Measurements from ENCODE around the gene ZNF518A. TPM values are rescaled to one million over a fixed set of nuclear protein-coding genes. Genes with fewer than 3 reads are reported as not detected.
"Not testable (repeated sequence)": the region's sequence is repeated elsewhere in the genome, so short reads cannot be mapped to it uniquely, and the experiment has no call there.

The ZNF518A gene
- total and polyA plus RNA-seq, 8 donors = 2.8 to 57.5 (median 9.6) TPM

DNA sequence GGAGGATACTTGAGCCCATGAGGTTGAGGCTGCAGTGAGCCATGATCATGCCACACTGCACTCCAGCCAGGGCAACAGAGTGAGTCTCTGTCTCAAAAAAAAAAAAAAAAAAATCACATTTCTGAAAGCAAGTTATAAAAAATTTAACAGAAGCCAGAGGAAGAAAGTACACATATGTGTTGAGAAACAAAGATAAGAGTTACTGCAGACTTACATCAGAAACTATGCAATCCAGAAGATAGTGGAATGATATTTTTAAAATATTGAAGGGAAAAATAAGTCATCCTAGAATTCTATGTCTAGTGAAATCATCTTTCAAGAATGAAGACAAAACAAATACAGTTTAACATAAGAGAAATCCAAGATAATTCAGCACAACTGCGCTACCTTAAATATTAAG lies 46.9 kb downstream of the ZNF518A start:
- TF ChIP-seq EP300 (IDR thresholded peaks at IDR 0.05) (no peak), POLR2AphosphoS5 (IDR thresholded peaks at IDR 0.05) (no peak), POLR2A (IDR thresholded peaks at IDR 0.05) (no peak), CTCF (IDR thresholded peaks at IDR 0.05) (no peak)
- 93 to 98% (median 96%) methylated on average over 1 of the region's 1 CpG for WGBS, 5 donors
- Histone ChIP-seq H3K27ac (no peak overlapping the region), H3K9me3 (peaks cover 5 to 54% (median 42%) of the 10 kb centered on the region in 4 donors), H3K36me3 (no peaks in the 10 kb centered on the region), H3K27me3 (no peaks in the 10 kb centered on the region), H3K4me1 (no peaks in the 10 kb centered on the region), H3K4me3 (no peak overlapping the region)
- no peak for DNase-seq
- intact Hi-C loops (cut with DNase I; ENCODE audit: low total_unique reads) = no loop called here

- TF ChIP-seq POLR2A (IDR thresholded peaks at IDR 0.05) = no peak
- TF ChIP-seq CTCF (IDR thresholded peaks at IDR 0.05) = no peak
- no peak for TF ChIP-seq POLR2AphosphoS5 (IDR thresholded peaks at IDR 0.05)
- TF ChIP-seq EP300 (IDR thresholded peaks at IDR 0.05) = no peak
- intact Hi-C loops (cut with DNase I; ENCODE audit: low total_unique reads) = no loop called here
Measured at GRCh38 chr10:96188421-96188820, 58.3 kb downstream of the ZNF518A start.

GRCh38 chr10:96188916-96189315 lies 58.8 kb downstream of the ZNF518A start:
- Histone ChIP-seq H3K4me1 (no peaks in the 10 kb centered on the region), H3K9me3 (peaks cover 7 to 37% (median 25%) of the 10 kb centered on the region in 4 donors), H3K27me3 (no peaks in the 10 kb centered on the region), H3K4me3 (no peak overlapping the region), H3K36me3 (peaks cover 0 to 34% (median 24%) of the 10 kb centered on the region in 4 donors), H3K27ac (no peak overlapping the region)
- 74 to 98% (median 90%) methylated on average over 1 of the region's 1 CpG for WGBS, 5 donors
- DNase-seq = no peak
- intact Hi-C loops (cut with DNase I; ENCODE audit: low total_unique reads) = no loop called here
- TF ChIP-seq EP300 (IDR thresholded peaks at IDR 0.05) = no peak
- no peak for TF ChIP-seq POLR2A (IDR thresholded peaks at IDR 0.05)
- no peak for TF ChIP-seq POLR2AphosphoS5 (IDR thresholded peaks at IDR 0.05)
- no peak for TF ChIP-seq CTCF (IDR thresholded peaks at IDR 0.05)

More at GRCh38 chr10:96188421-96188820, 58.3 kb downstream of the ZNF518A start:
- H3K4me1 ChIP-seq = no peaks in the 10 kb centered on the region
- H3K27me3 ChIP-seq = no peaks in the 10 kb centered on the region
- peaks cover 7 to 42% (median 29%) of the 10 kb centered on the region in 4 donors for H3K9me3 ChIP-seq
- peaks cover 0 to 30% (median 23%) of the 10 kb centered on the region in 4 donors for H3K36me3 ChIP-seq
- no peak for DNase-seq
- H3K4me3 ChIP-seq = no peak overlapping the region
- no peak overlapping the region for H3K27ac ChIP-seq
- WGBS, 5 donors = 71 to 90% (median 86%) methylated on average over 2 of the region's 2 CpGs

DNA sequence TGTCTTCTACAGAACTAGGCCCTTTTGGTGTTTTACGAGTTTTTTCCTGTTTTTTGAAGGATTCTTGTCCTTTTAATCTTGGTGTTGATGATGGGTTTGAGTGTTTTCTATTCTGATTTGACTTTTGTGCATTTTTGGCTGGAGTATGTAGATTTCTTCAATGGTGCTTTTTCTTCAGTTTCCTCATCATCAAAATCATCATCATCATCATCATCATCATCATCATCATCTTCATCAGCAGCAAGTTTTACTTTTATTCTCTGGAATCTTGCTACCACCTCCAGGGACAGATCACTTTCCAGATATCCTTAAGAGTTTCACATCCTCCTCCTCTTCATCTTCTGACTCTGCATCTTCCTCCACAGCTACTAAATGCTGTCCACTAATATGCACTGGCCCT lies 59.4 kb downstream of the ZNF518A start:
- WGBS, 5 donors = 79 to 95% (median 86%) methylated on average over 1 of the region's 1 CpG

DNA sequence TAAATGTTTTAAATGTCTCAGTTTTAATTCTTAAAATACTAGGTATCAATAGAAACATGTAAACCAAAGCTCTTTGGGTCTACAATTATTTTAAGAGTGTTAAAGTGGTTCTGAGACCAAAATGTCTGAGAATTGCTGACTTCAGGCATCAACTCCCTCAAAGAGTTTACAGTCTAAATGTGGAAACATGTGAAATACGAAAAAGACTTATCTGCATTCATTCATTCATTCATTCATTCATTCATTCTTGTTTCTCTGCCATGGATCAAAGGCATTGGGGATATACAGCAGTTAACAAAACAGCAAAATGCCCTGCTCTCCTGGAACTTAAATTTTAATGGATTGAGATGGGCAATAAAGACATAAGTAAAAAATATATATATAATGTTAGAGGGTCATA lies 71.4 kb downstream of the ZNF518A start:
- no peaks in the 10 kb centered on the region for H3K4me1 ChIP-seq
- 46 to 93% (median 68%) methylated on average over 1 of the region's 1 CpG for WGBS, 5 donors
- H3K4me3 ChIP-seq = no peak overlapping the region
- TF ChIP-seq POLR2AphosphoS5 (IDR thresholded peaks at IDR 0.05) (no peak), EP300 (IDR thresholded peaks at IDR 0.05) (no peak), POLR2A (IDR thresholded peaks at IDR 0.05) (no peak), CTCF (IDR thresholded peaks at IDR 0.05) (no peak)
- no peaks in the 10 kb centered on the region for H3K27me3 ChIP-seq
- intact Hi-C loops (cut with DNase I; ENCODE audit: low total_unique reads) = no loop called here
- no peak overlapping the region for H3K27ac ChIP-seq
- no peak for DNase-seq
- H3K36me3 ChIP-seq = peaks cover 0 to 90% (median 64%) of the 10 kb centered on the region in 4 donors
- H3K9me3 ChIP-seq = no peaks in the 10 kb centered on the region

More for the DNA sequence above, 59.4 kb downstream of the ZNF518A start:
- DNase-seq; intact Hi-C loops (cut with DNase I; ENCODE audit: low total_unique reads); H3K4me3 ChIP-seq; H3K27me3 ChIP-seq; H3K4me1 ChIP-seq; H3K27ac ChIP-seq: not testable (repeated sequence)
- H3K9me3 ChIP-seq = peaks cover 7 to 31% (median 20%) of the 10 kb centered on the region in 4 donors
- peaks cover 0 to 37% (median 24%) of the 10 kb centered on the region in 4 donors for H3K36me3 ChIP-seq

Data from stomach (tissue), 9 donors.